Right hindlimb (tissue), 1 donor: ENCODE measurements around the gene KCNH5.

Experiments
- DNase-seq: peaks from one replicate; pipeline ENCODE4 v3.0.0-alpha.2; 2018

The KCNH5 gene

DNA sequence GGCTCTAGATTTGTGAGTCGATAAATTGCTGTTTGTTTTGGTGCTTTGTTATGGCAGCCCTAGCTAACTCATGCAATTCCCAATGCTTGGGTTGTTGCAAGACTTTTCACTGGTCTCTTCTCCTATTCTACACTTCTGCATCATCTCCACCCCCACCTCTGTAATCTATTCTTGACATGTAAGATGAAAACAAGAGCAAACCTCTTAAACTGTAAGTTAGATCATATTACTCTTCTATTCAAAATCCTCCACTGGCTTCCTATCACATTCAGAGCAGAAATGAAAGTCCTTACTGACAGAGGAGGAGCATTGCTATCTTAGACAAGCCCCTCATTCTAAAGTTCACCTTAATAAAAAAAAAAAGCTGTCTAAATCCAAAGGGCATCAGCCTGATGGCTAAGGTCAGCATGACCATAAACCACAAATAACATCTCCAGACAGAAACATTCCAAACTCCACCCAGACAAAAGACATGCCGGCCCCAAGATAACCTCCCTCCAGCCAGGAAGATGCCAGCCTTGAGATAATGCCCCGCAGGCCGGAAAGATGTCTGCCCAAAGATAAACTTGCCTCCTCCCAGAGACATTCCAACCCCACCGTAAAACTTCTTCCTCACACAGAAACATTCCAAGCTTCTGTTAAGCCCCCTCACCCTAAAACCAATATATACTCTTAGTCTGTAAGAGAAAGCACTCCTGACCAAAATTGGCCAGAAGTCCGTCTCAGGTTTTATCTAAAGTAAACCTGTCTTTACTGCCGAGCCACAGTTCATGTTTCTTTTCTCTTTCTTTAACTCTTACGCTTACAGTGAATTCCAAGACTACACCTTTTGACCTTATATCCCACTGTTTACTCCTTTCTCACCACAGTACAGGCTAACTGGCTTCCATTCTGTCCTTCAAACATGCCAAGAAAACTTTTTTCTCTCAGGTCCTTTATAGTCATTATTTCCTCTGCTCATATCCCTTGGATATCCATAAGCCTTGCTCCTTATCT is 308.9 kb downstream of the KCNH5 start:
- DNase-seq, result no peak

DNA sequence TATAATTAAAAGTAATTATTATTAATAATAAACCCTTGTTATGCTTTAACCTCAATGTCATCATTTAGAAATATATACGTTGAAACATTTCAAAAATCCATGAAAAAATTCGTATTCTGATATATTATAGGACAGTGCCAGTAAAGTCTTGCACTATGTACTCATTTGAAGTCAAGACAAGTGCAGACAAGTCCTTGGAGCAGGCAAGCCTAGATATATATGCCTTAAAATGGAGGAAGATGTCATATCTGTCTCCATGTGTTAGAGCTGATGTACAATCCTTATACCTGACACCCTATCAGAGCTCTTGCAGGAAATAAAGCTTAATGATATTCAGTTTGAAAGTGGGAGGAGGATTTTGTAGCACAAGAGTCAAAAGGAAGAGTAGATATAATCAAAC is 310.4 kb downstream of the KCNH5 start:
- DNase-seq, result no peak

- DNase-seq, result no peak
Measured at GRCh38 chr14:62722406-62722805, 322.9 kb downstream of the KCNH5 start.

DNA sequence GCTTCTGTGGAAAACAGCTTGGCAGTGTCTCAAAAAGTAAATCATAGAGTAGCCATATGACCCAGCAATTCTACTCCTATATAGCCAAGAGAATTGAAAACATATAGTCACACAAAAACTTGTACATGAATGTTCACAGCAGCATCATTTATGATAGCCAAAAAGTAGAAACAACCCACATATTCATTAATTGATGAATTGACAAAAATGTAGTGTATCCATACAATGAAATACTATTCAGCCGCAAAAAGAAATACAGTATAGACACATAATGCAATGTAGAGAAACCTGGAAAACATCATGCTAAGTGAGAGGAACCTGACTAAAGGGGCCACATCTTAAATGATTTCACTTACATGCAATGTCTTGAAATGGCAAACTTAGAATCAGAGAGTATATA is 326.6 kb downstream of the KCNH5 start:
- no peak for DNase-seq

GRCh38 chr14:62711351-62712023 is 333.8 kb downstream of the KCNH5 start:
- no peak for DNase-seq

DNA sequence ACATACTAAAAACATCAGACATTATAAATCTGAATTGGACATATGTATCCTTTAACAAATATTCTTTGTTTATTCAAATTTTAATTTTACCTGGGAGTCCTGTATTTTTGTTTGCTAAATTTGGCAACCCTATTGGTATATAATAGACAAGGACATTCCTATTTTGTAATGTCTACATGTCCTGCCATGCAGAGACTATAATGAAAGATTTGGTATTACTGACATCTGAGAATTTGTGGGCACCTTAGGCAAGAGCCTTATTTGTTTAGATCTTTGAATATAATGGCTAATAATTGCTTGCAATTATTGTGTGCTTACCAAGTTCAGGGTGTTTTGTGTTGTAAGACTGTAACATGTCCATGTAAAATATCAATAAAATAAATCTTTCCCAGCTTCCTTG is 334.4 kb downstream of the KCNH5 start:
- no peak for DNase-seq

- no peak for DNase-seq
Measured at GRCh38 chr14:62709773-62710172, 335.5 kb downstream of the KCNH5 start.

GRCh38 chr14:62706217-62706616 is 339.0 kb downstream of the KCNH5 start:
- no peak for DNase-seq

DNA sequence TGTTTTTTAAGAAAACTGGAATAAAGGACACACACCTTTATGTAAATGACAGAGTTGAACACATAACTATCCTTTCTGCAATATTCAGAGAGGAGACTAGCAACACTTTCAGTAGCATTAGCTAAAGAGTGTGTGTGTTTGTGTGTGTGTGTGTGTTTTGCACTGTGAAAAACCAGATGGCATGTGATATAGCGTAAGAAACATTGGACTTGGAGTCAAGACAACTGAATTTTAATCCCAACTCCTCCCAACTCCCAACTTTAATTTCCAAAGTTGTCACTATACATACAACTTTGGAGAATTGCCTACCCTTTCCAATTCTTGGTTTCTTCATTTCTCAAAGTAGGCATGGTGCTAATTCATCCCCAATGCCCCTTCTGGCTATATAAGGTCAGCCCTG is 347.8 kb downstream of the KCNH5 start:
- DNase-seq, result no peak

DNA sequence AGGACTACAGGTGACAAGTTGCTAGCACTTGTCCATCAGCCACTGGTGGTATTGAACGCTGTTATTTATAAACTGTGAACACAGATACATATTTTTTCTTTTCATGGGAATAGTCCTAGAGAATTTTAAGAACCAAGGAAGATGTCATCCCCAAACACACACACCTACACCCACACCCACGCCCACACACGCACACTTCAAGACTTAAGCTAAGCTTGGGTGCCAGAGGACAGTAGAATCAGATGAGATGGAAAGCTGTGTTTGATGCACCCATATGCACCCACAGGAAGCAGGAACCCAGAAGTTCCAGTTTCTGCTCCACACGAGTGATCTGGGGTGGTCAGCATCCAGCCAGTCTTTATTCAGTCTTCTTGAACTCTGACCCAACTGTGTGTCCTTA is 348.3 kb downstream of the KCNH5 start:
- DNase-seq, result no peak

- DNase-seq, result no peak
Measured at GRCh38 chr14:62696331-62696924, 348.8 kb downstream of the KCNH5 start.

DNA sequence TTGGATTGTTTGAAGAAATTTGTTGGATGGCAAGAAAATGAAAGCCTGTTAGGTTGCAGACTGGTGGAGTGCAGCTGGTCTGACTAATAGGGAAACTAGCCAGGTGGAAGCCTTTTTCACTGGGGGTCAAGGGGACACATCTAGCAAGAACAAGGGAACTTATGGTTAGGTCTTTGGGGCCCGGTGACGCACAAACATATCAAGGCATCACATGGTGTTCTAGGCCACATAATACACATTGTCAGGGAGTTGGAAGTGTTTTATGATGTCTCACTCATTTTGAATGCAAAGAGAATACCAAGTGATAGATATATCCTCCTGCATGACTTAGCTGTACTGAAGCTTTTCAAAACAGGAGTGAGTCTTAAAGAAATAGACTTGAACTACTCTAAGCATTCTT is 351.2 kb downstream of the KCNH5 start:
- no peak for DNase-seq

DNA sequence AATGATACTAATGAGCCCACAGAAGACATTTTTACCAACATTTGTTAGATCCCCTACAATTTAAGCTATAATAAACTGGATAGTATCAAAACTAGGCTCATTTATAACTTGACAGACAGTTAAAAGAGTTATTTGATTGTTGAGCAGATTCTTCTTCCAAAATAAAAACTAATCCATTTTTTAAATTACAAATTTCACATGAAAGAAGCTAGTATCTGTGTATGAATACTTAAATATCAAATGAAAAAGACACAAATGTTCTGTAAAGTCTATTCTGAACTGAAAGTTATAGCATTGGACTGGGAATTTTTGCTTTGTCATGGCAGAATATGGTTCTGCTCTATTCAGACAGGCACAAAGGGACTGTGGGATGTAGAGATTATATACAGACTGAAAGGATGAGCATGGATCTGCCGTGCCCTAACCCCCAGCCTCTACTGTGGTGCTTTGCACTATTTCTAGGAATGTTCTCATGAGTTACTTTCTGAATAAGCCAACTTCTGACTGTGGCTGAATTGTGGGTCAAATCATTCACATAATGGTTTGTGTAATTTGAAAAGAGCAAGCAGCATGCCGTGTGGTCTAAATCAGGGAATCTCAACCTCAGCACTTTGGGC is 352.7 kb downstream of the KCNH5 start:
- no peak for DNase-seq

DNA sequence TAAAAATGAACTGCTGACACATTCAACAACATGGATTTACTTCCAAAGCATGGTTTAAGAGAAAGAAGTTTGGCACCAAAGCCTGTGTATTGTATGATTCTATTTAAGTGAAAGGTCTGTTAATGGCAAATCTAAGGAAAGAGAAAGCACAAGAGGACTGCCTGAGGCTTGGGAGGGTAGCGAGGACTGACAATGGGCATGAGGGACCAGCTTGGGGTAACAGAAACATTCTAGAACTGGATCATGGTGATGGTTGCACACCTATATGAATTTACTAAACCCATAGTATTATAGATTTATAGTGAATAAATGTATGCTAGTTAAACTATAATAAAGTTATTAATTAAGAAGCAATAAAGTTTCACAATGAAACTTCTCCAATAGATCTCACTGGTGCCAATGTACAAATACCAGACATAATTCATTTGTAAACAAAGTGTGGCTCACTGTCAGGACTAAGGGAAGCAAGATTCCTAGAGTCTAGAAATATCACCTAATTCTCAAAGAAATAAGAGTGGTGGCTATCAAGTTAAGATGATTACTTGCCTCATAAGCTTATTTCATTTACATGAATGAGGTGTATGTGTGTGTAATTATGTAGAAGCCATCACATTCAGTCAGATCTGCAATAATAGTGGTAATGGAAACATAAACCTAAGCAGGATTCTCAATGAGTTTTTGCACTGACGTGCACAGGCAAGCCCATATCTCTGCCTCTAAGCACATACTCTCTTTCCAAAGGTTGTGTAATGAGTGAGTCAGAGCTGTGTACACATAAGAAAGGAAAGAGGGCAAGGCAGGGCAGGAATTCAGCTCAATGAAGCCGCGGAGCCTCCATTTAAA is 353.4 kb downstream of the KCNH5 start:
- DNase-seq, result no peak

- no peak for DNase-seq
Measured at GRCh38 chr14:62689733-62690132, 355.5 kb downstream of the KCNH5 start.

- DNase-seq, result no peak
Measured at GRCh38 chr14:62687818-62688217, 357.4 kb downstream of the KCNH5 start.

DNA sequence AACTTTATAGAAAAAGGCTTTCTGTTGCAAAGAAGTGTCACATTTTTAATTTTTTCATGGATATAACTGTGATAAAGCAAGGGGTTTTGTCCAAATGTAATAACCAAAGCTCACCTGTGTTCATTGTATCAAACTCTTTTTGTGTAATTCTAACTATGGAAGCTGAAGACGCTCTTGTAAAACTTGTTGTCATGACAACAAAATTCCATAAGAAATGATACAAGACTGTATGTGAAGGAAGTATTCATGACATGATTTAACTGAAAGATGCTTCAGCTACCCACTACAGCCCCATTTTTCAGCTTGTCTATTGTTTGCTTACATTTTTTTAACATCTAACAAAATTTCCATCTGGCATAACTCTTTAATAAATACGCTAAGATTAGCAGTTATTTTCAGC is 360.9 kb downstream of the KCNH5 start:
- DNase-seq, result no peak

GRCh38 chr14:62682208-62682607 is 363.1 kb downstream of the KCNH5 start:
- DNase-seq, result no peak

- DNase-seq, result no peak
Measured at GRCh38 chr14:62674563-62675237, 370.6 kb downstream of the KCNH5 start.

DNA sequence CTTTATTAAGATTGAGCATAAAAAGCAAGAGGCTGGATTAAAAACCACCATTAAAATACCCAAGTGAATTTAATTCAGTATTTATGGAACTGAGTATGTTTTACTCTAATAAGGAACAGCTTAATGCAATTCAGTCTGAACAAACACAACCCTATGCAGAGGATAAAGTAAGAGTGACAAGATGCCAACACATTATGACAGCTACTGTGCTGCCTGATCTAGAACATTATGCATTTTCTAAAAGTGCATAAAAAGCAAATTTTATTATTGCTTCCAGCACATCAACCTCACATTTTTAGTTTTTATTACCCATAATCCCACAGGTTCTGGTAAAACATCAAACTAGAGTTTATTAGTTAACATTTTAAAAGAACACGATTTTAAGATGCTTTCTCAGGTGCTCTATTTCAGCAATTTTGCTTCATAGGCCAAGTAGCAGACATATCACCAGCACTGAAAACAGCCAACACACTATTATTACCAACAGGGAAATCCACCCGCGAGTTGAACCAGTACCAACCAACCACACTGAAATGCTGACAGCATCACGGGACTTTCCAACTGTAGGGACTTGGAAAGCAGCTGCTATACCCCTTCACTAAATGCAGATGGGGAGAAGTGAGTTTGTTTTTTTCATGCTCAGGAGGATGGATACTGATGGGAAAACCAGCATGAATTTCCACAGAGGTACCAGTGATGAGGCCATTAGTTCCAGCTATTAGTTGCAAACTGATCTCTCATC is 372.1 kb downstream of the KCNH5 start:
- DNase-seq, result no peak

DNA sequence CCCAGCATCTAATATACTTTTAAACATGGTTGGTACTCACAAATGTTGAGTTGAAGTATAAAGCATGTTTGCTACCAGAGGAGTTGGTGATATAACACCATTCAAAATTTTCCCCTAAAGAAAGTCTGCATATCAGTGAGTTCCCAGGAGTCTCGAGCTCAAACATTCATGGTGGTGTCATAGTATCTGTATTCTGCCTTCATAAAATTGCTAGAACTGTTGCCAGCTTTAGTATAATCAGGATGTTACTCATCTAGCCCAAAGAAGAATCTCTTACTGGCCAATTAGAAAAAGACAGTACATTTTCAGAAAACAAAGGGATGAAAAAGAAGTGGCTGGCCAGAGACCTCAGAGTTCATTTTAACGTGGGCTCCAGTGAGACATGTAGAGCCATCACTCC is 374.7 kb downstream of the KCNH5 start:
- no peak for DNase-seq
